Hematopoietic multipotent progenitor cell (in vitro differentiated cells): ENCODE measurements around the gene TGFBR3. TPM values are rescaled to one million over a fixed set of nuclear protein-coding genes. Genes with fewer than 3 reads are reported as not detected.

Source experiments
- DNase-seq, 3 donors: peaks; one replicate each; pipeline ENCODE4 v3.0.0-alpha.2; 2011 to 2015; ENCODE audit warnings: low read depth in 2 of 3, low spot score in 2 of 3
- total RNA-seq: library from RNA; depleted of rRNA; stranded (reverse); fragments of >200 nt; gene quantifications from one replicate; pipeline ENCODE4 v1.2.3, GENCODE V29; 2012

Gene TGFBR3
- total RNA-seq, 1 donor: 0.27 TPM

GRCh38 chr1:91803847-91804545 lies 82.0 kb downstream of the TGFBR3 start:
- DNase-seq: peak; percentile 51 to 73 (median 62)

GRCh38 chr1:91803123-91803522 lies 82.8 kb downstream of the TGFBR3 start:
- no peak for DNase-seq

- DNase-seq: no peak
Measured at GRCh38 chr1:91801496-91802115, 84.3 kb downstream of the TGFBR3 start.

GRCh38 chr1:91799863-91800262 lies 86.1 kb downstream of the TGFBR3 start:
- no peak for DNase-seq

- no peak for DNase-seq
Measured at GRCh38 chr1:91799159-91799558, 86.8 kb downstream of the TGFBR3 start.

GRCh38 chr1:91798740-91799139 lies 87.2 kb downstream of the TGFBR3 start:
- DNase-seq: no peak

- DNase-seq: no peak
Measured at GRCh38 chr1:91798241-91798648, 87.7 kb downstream of the TGFBR3 start.

GRCh38 chr1:91797164-91797563 lies 88.8 kb downstream of the TGFBR3 start:
- no peak for DNase-seq

GRCh38 chr1:91796390-91796654 lies 89.6 kb downstream of the TGFBR3 start:
- DNase-seq: no peak

- DNase-seq: no peak
Measured at GRCh38 chr1:91795591-91796389, 90.2 kb downstream of the TGFBR3 start.

GRCh38 chr1:91793877-91794276 lies 92.1 kb downstream of the TGFBR3 start:
- no peak for DNase-seq

GRCh38 chr1:91793189-91793588 lies 92.8 kb downstream of the TGFBR3 start:
- no peak for DNase-seq

GRCh38 chr1:91792489-91793071 lies 93.4 kb downstream of the TGFBR3 start:
- no peak for DNase-seq

- peak in 1 of 3 donors; percentile 31 for DNase-seq
Measured at GRCh38 chr1:91791691-91792488, 94.1 kb downstream of the TGFBR3 start.

GRCh38 chr1:91791103-91791502 lies 94.8 kb downstream of the TGFBR3 start:
- DNase-seq: no peak

GRCh38 chr1:91790392-91790791 lies 95.6 kb downstream of the TGFBR3 start:
- no peak for DNase-seq

- no peak for DNase-seq
Measured at GRCh38 chr1:91789273-91789997, 96.5 kb downstream of the TGFBR3 start.

- no peak for DNase-seq
Measured at GRCh38 chr1:91787919-91788318, 98.0 kb downstream of the TGFBR3 start.

- no peak for DNase-seq
Measured at GRCh38 chr1:91784616-91785015, 101.3 kb downstream of the TGFBR3 start.

GRCh38 chr1:91784191-91784590 lies 101.8 kb downstream of the TGFBR3 start:
- DNase-seq: no peak
